Inferior parietal cortex (tissue), 1 donor: ENCODE measurements around the gene CIC.

Source experiments
- DNase-seq: peaks from one replicate; pipeline ENCODE4 v3.0.0-alpha.2; 2016; ENCODE audit errors: extremely low spot score

CIC gene

DNA sequence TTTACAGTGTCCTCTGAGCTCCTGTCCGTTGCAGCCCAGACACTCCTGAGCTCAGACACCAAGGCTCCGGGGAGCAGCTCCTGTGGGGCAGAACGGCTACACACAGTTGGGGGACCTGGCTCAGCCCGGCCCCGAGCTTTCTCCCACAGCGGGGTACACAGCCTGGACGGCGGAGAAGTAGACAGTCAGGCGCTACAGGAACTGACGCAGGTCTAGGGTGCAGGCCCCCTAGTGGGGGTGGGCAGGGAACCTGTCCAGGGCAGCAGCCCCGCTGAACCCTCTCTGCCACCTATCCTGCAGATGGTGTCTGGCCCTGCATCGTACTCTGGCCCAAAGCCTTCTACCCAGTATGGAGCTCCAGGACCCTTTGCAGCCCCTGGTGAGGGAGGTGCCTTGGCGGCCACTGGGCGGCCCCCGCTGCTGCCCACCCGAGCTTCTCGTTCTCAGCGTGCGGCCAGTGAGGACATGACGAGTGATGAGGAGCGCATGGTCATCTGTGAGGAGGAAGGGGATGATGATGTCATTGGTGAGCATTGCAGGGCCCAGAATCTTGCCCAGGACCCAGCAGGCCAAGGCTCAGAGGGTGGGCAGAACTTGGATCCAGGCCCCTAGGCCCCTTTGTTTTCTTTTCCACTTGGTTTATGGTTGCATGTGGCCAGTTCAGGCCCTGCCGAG, 20.0 kb downstream of the CIC start:
- DNase-seq = no peak

DNA sequence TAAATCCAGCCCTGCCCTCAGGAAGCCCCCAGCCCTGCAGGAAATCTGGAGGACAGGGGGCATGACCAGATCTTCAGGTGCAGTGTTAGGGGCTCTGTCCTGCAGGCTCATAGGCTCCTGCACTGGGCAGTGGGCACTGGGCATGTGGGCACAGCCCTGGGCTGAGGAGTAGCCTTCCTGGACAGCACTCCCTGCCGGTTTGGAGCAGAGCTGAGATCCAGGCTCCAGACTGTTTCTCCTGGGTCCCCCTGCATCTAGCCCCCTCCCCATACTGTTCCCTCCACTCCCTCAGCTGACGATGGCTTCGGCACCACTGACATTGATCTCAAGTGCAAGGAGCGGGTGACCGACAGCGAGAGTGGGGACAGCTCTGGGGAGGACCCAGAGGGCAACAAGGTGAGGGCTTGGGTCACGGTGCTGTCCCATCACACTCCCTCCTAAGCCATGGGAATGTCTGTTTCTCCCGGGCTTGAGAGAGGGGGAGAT, 20.5 kb downstream of the CIC start:
- no peak for DNase-seq

DNA sequence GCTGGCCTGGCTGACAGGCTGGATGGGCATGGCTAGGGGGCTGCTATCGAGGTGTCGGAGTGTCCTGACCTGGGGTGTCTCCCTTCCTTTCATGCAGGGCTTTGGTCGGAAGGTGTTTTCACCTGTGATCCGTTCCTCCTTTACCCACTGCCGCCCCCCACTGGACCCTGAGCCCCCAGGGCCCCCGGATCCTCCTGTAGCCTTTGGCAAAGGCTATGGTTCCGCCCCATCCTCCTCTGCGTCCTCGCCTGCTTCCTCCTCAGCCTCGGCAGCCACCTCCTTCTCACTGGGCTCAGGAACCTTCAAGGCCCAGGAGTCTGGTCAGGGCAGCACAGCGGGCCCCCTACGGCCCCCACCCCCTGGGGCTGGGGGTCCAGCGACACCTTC, 21.1 kb downstream of the CIC start:
- DNase-seq = no peak

DNA sequence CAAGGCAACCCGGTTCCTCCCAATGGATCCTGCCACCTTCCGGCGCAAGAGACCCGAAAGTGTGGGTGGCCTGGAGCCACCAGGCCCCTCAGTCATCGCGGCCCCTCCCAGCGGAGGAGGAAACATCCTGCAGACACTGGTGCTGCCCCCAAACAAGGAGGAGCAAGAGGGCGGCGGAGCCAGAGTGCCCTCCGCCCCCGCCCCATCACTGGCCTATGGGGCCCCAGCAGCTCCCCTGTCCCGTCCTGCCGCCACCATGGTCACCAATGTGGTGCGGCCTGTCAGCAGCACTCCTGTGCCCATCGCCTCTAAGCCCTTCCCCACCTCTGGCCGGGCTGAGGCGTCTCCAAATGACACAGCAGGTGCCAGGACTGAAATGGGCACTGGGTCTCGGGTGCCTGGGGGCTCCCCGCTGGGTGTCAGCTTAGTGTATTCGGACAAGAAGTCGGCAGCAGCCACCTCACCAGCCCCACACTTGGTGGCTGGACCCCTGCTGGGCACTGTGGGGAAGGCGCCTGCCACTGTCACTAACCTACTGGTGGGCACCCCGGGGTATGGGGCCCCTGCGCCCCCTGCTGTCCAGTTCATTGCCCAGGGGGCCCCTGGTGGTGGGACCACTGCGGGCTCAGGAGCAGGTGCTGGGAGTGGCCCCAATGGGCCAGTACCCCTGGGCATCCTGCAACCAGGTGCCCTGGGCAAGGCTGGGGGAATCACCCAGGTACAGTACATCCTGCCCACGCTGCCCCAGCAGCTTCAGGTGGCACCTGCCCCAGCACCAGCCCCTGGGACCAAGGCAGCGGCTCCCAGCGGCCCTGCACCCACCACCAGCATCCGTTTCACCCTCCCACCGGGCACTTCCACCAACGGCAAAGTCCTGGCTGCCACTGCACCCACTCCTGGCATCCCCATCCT, 21.7 kb downstream of the CIC start:
- DNase-seq = no peak

DNA sequence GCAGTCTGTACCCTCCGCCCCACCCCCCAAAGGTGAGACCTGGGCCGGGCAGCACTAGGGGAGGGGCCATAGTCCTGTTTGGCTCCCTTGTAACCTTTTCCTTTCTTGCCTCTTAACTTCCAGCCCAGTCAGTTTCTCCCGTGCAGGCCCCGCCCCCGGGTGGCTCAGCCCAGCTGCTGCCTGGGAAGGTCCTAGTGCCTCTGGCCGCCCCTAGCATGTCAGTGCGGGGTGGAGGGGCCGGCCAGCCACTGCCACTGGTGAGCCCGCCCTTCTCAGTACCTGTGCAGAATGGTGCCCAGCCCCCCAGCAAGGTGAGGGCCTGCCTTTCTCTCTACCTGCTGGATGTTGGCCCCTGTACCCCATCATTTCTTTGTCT, 22.4 kb downstream of the CIC start:
- DNase-seq = no peak

DNA sequence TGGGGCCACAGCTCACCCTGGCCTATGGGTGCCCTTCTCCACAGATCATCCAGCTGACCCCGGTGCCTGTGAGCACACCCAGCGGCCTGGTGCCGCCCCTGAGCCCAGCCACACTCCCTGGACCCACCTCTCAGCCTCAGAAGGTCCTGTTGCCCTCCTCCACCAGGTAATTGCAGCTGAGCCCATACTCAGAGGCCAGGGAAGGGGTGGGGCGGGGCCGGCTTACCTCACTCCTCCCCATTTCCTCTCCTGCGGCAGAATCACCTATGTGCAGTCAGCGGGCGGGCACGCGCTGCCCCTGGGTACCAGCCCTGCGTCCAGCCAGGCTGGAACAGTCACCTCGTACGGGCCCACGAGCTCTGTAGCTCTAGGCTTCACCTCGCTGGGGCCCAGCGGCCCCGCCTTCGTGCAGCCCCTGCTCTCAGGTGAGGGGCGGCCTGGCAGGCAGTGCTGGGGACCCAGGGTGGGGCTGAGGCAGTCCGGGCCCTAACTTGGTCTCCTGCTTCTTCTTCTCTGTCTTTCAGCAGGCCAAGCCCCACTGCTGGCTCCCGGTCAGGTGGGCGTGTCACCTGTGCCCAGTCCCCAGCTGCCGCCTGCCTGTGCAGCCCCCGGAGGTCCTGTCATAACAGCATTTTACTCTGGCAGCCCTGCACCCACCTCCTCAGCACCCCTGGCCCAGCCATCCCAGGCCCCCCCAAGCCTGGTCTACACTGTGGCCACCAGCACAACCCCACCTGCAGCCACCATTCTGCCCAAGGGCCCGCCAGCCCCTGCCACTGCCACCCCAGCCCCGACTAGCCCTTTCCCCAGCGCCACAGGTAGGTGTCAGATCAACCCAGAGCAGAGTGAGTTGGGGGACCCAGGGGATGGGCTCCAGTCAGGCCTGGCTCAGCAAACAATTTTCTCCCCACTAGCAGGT, 23.2 kb downstream of the CIC start:
- no peak for DNase-seq

DNA sequence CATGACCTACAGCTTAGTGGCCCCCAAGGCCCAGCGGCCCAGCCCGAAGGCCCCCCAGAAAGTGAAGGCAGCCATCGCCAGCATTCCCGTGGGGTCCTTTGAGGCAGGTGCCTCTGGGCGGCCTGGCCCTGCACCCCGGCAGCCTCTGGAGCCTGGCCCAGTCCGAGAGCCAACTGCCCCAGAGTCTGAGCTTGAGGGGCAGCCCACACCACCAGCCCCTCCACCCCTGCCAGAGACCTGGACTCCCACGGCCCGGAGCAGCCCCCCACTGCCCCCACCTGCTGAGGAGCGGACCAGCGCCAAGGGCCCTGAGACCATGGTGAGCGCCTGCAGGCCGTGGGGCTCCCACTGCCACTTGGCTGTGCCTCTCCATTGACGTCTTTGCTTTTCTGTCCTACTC, 23.9 kb downstream of the CIC start:
- DNase-seq = no peak

DNA sequence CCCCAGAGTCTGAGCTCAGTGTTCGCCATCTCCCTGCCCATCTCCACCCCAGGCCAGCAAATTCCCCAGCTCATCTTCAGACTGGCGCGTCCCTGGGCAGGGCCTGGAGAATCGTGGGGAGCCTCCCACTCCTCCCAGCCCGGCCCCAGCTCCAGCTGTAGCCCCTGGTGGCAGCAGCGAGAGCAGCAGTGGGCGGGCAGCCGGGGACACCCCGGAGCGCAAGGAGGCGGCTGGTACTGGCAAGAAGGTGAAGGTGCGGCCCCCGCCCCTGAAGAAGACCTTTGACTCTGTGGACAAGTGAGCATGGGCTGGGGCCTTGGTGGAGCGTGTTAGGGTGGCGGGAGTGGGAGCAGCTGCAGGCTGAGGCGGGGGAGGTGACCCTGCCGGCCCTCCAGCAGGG, 24.5 kb downstream of the CIC start:
- DNase-seq = no peak

DNA sequence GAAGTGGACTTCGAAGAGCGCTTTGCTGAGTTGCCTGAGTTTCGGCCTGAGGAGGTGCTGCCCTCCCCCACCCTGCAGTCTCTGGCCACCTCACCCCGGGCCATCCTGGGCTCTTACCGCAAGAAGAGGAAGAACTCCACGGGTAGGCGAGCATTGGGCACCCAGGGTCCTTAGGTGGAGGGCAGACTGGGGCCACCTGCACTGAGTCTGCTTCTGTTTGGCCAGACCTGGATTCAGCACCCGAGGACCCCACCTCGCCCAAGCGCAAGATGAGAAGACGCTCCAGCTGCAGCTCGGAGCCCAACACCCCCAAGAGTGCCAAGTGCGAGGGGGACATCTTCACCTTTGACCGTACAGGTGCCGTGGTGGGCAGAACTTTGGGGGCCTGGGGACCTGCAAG, 24.9 kb downstream of the CIC start:
- no peak for DNase-seq

DNA sequence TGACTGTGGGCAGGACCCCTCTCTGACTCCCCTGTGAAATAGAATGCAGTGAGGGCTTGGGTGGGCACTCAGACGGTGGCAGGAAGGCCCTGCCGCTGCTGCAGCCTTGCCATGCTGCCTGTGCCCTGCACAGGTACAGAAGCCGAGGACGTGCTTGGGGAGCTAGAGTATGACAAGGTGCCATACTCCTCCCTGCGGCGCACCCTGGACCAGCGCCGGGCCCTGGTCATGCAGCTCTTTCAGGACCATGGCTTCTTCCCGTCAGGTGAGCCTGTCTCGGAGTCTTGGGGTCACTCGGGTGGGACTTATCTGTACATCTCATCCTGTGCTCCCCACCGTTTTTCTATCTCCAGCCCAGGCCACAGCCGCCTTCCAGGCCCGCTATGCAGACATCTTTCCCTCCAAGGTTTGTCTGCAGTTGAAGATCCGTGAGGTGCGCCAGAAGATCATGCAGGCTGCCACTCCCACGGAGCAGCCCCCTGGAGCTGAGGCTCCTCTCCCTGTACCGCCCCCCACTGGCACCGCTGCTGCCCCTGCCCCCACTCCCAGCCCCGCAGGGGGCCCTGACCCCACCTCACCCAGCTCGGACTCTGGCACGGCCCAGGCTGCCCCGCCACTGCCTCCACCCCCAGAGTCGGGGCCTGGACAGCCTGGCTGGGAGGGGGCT, 25.6 kb downstream of the CIC start:
- no peak for DNase-seq

DNA sequence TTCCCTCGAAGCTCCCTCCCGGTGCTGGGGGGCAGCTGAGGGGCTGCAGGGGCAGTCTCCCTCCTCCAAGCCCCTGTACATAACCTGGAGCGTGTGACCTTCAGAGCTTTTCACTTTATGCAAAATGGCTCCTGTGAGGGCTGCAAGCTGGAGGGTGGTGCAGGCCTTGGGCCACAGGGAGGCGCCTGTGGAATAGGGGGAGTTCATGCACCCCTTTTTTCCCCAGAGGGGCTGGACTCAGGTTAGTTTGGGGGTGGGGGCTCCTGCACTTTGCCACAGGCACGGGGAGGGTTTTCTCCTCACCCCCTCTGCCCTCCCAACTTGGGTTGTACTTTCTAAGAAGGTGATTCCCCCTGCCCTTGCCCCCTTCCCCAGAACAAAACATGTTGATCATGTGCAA, 26.3 kb downstream of the CIC start:
- no peak for DNase-seq

DNA sequence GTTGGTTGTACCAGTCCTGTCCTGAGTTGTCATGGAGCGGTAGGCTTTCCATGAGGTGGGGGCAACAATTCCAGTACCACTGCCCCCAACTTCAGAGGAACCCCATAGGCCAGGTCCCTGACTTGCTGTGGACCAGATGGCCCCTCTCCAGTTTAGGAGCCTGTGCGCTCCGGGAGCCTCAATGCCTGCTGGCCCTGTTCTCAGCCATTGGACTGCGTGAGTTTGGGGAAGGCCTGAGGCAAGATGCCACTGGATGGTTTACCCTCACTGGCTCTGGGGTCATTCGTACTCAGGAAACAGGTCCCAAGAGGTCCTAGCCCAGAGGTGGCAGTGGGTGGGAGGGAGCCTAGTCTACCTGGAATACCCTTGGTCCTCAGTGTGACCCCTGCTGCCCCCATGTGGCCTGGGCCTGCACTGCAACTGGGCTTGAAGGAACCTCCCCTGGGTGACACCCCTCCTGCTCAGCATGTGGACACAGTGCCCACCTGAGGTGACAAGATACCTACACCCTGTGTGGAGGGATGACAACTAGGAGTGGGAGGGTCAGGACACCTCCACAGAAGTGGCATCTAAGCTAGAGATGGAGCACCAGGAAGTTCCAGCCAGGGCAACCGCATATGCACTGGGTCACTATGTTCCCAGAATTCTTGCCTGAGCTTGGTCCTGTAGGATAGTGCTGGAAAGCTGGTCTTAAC, 26.9 kb downstream of the CIC start:
- peak; percentile 83 for DNase-seq

DNA sequence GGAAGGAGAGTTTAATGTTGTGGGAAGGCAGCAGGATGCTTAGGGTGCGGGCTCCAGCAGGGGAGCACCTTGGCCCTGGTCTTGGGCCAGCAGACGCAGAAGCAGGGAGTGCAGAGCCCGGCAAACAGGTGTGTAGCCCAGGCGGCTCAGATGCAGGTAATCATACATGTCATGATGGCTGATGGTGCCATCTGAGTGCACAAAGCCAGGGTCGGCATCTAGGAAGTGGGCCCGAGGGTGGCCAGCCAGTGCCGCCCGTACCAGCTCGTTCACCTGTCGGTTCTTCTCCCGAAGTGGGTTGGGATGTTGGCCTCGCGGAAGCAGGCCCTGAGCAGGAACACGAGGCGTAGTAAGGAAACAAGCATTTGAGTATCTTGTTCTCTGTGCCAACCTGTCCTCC, 28.0 kb downstream of the CIC start:
- DNase-seq = no peak

DNA sequence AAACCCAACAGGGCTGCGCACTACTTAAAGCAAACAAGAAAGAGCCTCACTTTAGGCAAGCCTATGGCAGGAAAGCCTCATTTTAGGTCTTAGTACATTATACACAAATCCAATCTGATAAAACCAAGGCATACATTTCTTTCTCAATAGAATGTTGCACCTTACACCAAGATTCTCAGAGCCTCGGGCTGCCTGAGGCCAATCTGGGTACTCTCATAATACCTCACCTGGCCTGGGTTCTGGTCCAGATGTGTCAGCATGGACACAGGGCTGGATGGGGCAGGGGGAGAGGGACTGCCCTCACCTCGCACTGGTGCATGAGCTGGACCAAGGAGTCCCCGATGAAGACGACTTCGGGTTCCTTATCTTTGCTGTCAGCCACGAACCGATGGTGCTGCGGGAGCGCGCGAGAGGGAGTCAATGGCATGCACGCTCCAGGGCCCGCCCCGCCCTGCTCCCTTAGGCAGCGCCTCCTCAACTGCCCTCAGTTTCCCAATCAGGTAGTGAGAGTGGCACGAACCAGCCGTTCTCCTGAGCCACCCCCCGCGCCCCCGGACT, 32.7 kb downstream of the CIC start, which contains the start of gene PRR19:
Gene PRR19, plus strand, starts transcription at position 487 of the 558 bp plus-strand sequence. CDS start 7,453 bp downstream, outside the sequence.
- DNase-seq = no peak

DNA sequence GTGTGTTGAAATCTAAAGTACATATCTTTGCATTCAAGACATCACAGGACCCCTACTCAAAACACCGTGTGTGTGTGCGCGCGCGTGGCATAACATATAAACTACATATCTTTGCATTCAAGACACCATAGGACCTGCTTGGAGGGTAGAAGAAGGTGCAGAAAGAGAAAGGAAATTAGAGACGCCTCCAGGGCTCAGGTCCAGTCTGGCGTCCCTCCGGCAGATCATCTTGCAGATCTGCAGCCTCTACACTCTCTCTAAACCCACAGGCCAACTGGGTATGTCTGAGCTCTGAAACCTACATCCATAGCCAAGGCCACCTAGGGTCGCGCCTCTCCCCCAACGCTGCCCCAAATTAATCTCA, 34.0 kb downstream of the CIC start:
- DNase-seq = no peak

DNA sequence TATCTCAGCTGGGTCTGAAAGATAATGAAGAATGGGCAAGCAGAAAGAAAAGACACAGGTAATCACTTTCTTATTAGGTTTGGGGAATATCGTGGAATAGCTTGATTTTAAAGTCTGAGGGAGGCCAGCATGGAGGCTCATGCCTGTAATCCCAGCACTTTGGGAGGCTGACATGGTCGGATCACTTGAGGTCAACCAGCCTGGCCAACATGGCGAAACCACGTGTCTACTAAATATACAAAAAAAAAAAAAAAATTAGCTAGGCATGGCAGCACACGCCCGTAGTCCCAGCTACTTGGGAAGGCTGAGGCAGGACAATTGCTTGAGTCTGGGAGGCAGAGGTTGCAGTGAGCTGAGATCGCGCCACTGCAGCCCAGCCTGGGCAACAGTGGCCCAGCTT, 34.8 kb downstream of the CIC start:
- no peak for DNase-seq

DNA sequence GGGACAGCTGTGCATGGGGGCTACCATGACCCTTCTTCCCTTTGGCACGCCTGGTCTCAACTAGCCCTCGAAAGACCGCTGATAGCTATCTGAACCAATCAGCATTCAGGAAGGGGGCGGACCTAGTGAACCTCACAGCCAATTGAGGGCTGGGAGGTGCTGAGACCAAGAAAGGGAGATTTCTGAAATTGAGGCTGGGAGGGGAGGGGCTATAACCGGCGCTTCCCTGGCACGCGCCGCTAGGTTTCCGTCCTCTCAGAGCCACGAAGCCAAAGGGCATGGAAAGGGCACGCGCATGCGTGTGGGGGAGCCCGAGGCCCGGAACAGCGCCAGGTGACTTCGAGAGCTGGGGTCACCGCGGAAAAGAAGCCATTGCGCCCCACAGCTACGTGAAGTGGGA, 37.6 kb downstream of the CIC start:
- DNase-seq = no peak

DNA sequence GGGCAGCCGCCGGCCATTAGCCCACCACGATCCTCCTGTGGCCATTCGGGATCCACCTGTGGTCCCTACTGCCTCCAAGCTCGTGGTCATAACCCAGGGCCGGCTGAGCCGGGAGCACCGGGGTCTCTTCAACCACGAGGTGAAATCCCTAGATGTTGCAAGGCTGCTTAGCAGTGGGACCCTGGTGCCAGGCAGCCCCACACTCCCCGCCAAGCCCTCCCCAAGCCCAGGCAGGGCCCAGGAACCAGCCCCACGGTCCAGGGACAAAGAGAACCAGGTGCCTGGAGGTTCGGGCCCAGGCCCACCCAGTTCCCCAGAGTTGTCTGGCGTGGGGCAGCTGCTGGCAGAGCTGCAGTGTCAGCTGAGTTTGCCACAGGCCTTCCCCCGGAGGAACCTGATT, 40.6 kb downstream of the CIC start:
- no peak for DNase-seq

DNA sequence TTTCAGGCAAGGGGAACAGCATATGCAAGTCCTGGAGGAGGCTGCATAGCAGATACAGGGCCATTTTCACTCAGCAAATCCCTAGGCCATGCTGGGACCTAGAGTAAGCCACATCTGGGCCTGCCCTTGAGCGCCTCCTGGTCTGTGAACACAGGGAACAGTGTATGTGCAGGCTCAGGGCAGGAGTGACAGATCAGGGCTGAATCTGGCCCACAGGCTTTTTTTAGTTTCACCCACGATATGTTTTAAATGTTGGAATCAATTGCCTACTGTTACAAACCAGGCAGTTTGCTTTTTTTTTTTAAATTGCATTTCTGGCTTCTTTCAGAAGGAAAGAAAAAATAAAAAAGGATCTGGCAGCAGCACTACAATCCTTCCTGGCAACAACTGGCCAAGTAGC, 42.6 kb downstream of the CIC start:
- no peak for DNase-seq

DNA sequence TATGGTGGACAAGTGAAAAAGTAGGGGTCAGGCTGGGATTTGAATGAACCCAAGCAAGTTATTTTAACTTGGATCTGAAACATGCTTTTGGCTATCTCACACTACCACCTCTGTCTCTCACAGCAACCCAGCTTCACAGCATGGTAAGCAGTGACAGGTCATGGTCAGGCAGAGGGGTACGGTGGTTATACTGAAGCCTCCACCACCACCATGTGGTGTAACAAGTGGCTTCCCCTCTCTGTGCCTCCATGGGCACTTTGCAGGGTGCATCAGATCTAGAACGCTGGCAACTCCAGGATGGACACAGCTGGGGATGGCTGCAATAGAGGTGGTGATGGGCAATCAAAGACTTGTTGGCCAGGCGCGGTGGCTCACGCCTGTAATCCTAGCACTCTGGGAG, 43.3 kb downstream of the CIC start:
- DNase-seq = no peak
